ENCODE results near the gene IL1RAP.

- TF ChIP-seq, protein P1, sequence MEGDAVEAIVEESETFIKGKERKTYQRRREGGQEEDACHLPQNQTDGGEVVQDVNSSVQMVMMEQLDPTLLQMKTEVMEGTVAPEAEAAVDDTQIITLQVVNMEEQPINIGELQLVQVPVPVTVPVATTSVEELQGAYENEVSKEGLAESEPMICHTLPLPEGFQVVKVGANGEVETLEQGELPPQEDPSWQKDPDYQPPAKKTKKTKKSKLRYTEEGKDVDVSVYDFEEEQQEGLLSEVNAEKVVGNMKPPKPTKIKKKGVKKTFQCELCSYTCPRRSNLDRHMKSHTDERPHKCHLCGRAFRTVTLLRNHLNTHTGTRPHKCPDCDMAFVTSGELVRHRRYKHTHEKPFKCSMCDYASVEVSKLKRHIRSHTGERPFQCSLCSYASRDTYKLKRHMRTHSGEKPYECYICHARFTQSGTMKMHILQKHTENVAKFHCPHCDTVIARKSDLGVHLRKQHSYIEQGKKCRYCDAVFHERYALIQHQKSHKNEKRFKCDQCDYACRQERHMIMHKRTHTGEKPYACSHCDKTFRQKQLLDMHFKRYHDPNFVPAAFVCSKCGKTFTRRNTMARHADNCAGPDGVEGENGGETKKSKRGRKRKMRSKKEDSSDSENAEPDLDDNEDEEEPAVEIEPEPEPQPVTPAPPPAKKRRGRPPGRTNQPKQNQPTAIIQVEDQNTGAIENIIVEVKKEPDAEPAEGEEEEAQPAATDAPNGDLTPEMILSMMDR (IDR thresholded peaks at IDR 0.05; ENCODE audit: poor library complexity), result no peak
- TF ChIP-seq EZH2 (IDR thresholded peaks at IDR 0.05; ENCODE audit: borderline replicate concordance), result no peak
These were observed 9.3 kb upstream of the IL1RAP start for GRCh38 chr3:190504354-190505125.

Data from hepatocyte (in vitro differentiated cells).